Neural cell (in vitro differentiated cells): ENCODE results near the gene FCRL2. TPM values are rescaled to one million over a fixed set of nuclear protein-coding genes. Genes with fewer than 3 reads are reported as not detected.

ENCODE experiments used
- H2AFZ ChIP-seq: fragments of 200-600, 300-800 bp; sonication (generic), shearing (Covaris generic); 2 replicates; pipeline ENCODE4 v1.6.0; 2014; ENCODE audit warnings: low read depth, mild to moderate bottlenecking, antibody characterized with exemption, low read length, moderate library complexity
- H3F3A ChIP-seq: fragments of 200-600 bp; shearing (Covaris generic); 2 replicates; pipeline ENCODE4 v1.6.1; 2016; ENCODE audit warnings: mild to moderate bottlenecking, moderate library complexity, mixed read lengths, antibody characterized with exemption, low read length; ENCODE audit not compliant: insufficient read depth, poor library complexity, severe bottlenecking
- H3K27ac ChIP-seq: fragments of 200-600, 300-800 bp; sonication (generic), shearing (Covaris generic); 2 replicates; pipeline ENCODE4 v1.5.1; 2014; ENCODE audit warnings: mild to moderate bottlenecking, low read length, moderate library complexity
- H3K27me3 ChIP-seq: fragments of 300-800, 200-600 bp; sonication (generic), shearing (Covaris generic); 2 replicates; pipeline ENCODE4 v1.6.0; 2014; ENCODE audit warnings: mild to moderate bottlenecking, low read depth, low read length, moderate library complexity; ENCODE audit not compliant: insufficient read depth
- H3K36me3 ChIP-seq: fragments of 300-800, 200-600 bp; sonication (generic), shearing (Covaris generic); 2 replicates; pipeline ENCODE4 v1.5.1; 2014; ENCODE audit warnings: mild to moderate bottlenecking, antibody characterized with exemption, low read length, moderate library complexity; ENCODE audit not compliant: insufficient read depth
- H3K4me2 ChIP-seq: fragments of 300-800, 200-600 bp; sonication (generic), shearing (Covaris generic); 2 replicates; pipeline ENCODE4 v1.6.0; 2014; ENCODE audit warnings: mild to moderate bottlenecking, low read length
- H3K4me3 ChIP-seq: fragments of 300-800, 200-600 bp; sonication (generic), shearing (Covaris generic); 2 replicates; pipeline ENCODE4 v1.5.1; 2014; ENCODE audit warnings: mild to moderate bottlenecking, low read length, moderate library complexity
- H3K79me2 ChIP-seq: fragments of 200-600 bp; shearing (Covaris generic); replicated peaks from 2 replicates; pipeline ENCODE4 v1.6.0; 2014; ENCODE audit warnings: mild to moderate bottlenecking, low read length, moderate library complexity; ENCODE audit not compliant: insufficient read depth
- H3K9ac ChIP-seq: fragments of 300-800, 200-600 bp; sonication (generic), shearing (Covaris generic); 2 replicates; pipeline ENCODE4 v1.6.1; 2016; ENCODE audit warnings: mild to moderate bottlenecking, low read length, mixed read lengths
- H3K9me2 ChIP-seq: fragments of 200-600 bp; shearing (Covaris generic); 2 replicates; pipeline ENCODE4 v1.6.1; 2016; ENCODE audit warnings: mild to moderate bottlenecking, low read length, mixed read lengths; ENCODE audit not compliant: insufficient read depth
- H3K9me3 ChIP-seq: fragments of 200-600, 300-800 bp; sonication (generic), shearing (Covaris generic); 2 replicates; pipeline ENCODE4 v1.6.1; 2016; ENCODE audit warnings: mild to moderate bottlenecking, mixed run types, low read length, moderate library complexity, mixed read lengths
- H4K20me1 ChIP-seq: fragments of 200-600 bp; shearing (Covaris generic); 2 replicates; pipeline ENCODE4 v1.6.1; 2016; ENCODE audit warnings: mild to moderate bottlenecking, mixed run types; ENCODE audit not compliant: insufficient read depth
- EP300 ChIP-seq: fragments of 450-650 bp; conservative IDR thresholded peaks from 2 replicates; pipeline ENCODE4 v1.6.1; 2014; ENCODE audit warnings: antibody characterized with exemption, mild to moderate bottlenecking, moderate library complexity; ENCODE audit not compliant: poor library complexity, severe bottlenecking
- EZH2 ChIP-seq: fragments of 200-600, 300-800 bp; shearing (Covaris generic), sonication (generic); IDR thresholded peaks from 2 replicates; pipeline ENCODE4 v1.6.1; 2014; ENCODE audit warnings: antibody characterized with exemption, low read length, borderline replicate concordance, mild to moderate bottlenecking; ENCODE audit not compliant: insufficient read depth, poor library complexity, severe bottlenecking
- MXI1 ChIP-seq: fragments of 450-650 bp; conservative IDR thresholded peaks from 2 replicates; pipeline ENCODE4 v1.6.1; 2014; ENCODE audit warnings: antibody characterized with exemption, mild to moderate bottlenecking; ENCODE audit not compliant: poor library complexity, severe bottlenecking
- POLR2AphosphoS5 ChIP-seq: IDR thresholded peaks from 2 replicates; pipeline ENCODE4 v1.6.1; 2012
- RAD21 ChIP-seq: fragments of 450-650 bp; conservative IDR thresholded peaks from 2 replicates; pipeline ENCODE4 v1.6.1; 2014; ENCODE audit warnings: antibody characterized with exemption, mild to moderate bottlenecking, moderate library complexity
- SMC3 ChIP-seq: fragments of 450-650 bp; conservative IDR thresholded peaks from 2 replicates; pipeline ENCODE4 v1.6.1; 2014; ENCODE audit warnings: antibody characterized with exemption, mild to moderate bottlenecking, moderate library complexity; ENCODE audit not compliant: poor library complexity
- TAF1 ChIP-seq: IDR thresholded peaks from 2 replicates; pipeline ENCODE4 v1.6.1; 2012; ENCODE audit warnings: low read depth
- polyA plus RNA-seq: library from polyadenylated mRNA; depleted of rRNA; stranded (reverse); fragments of >200 nt; gene quantifications from 2 replicates; pipeline ENCODE4 v1.2.3, GENCODE V29; 2014
- TF ChIP-seq, protein P1 (sequence below): fragments of 450-650 bp; IDR thresholded peaks from 2 replicates; pipeline ENCODE4 v1.5.1; 2014; ENCODE audit warnings: antibody characterized with exemption, mild to moderate bottlenecking, moderate library complexity; ENCODE audit not compliant: poor library complexity, severe bottlenecking
- TF ChIP-seq, protein P2 (sequence below): IDR thresholded peaks from 2 replicates; pipeline ENCODE4 v1.6.1; 2012; ENCODE audit warnings: borderline replicate concordance

Gene FCRL2
- polyA plus RNA-seq, 1 donor from 2014 or later: not detected

DNA sequence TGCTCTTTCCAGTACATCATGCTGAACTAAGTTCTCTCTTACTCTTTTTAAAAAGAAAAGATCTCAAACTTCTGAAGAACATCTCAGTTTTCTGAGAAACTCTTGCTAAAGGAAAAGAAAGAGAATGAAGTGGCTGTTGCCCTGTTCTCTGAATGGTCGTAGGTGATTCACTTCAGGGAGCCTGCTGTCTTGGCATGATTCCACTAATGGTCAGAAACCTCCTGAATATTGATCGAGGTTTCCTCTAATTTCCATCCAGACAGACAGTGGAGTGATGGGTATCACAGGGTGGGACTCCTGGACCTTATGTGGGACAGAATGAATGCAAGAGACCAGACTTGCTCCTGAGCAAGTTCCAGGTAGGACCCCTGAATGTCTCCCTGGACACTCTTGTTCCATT lies 2.5 kb downstream of the FCRL2 start:
- TF ChIP-seq EP300 (no peak), RAD21 (no peak), SMC3 (no peak), POLR2AphosphoS5 (no peak), MXI1 (no peak), TAF1 (no peak), EZH2 (no peak)
- TF ChIP-seq, protein P1, sequence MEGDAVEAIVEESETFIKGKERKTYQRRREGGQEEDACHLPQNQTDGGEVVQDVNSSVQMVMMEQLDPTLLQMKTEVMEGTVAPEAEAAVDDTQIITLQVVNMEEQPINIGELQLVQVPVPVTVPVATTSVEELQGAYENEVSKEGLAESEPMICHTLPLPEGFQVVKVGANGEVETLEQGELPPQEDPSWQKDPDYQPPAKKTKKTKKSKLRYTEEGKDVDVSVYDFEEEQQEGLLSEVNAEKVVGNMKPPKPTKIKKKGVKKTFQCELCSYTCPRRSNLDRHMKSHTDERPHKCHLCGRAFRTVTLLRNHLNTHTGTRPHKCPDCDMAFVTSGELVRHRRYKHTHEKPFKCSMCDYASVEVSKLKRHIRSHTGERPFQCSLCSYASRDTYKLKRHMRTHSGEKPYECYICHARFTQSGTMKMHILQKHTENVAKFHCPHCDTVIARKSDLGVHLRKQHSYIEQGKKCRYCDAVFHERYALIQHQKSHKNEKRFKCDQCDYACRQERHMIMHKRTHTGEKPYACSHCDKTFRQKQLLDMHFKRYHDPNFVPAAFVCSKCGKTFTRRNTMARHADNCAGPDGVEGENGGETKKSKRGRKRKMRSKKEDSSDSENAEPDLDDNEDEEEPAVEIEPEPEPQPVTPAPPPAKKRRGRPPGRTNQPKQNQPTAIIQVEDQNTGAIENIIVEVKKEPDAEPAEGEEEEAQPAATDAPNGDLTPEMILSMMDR: no peak
- TF ChIP-seq, protein P2, sequence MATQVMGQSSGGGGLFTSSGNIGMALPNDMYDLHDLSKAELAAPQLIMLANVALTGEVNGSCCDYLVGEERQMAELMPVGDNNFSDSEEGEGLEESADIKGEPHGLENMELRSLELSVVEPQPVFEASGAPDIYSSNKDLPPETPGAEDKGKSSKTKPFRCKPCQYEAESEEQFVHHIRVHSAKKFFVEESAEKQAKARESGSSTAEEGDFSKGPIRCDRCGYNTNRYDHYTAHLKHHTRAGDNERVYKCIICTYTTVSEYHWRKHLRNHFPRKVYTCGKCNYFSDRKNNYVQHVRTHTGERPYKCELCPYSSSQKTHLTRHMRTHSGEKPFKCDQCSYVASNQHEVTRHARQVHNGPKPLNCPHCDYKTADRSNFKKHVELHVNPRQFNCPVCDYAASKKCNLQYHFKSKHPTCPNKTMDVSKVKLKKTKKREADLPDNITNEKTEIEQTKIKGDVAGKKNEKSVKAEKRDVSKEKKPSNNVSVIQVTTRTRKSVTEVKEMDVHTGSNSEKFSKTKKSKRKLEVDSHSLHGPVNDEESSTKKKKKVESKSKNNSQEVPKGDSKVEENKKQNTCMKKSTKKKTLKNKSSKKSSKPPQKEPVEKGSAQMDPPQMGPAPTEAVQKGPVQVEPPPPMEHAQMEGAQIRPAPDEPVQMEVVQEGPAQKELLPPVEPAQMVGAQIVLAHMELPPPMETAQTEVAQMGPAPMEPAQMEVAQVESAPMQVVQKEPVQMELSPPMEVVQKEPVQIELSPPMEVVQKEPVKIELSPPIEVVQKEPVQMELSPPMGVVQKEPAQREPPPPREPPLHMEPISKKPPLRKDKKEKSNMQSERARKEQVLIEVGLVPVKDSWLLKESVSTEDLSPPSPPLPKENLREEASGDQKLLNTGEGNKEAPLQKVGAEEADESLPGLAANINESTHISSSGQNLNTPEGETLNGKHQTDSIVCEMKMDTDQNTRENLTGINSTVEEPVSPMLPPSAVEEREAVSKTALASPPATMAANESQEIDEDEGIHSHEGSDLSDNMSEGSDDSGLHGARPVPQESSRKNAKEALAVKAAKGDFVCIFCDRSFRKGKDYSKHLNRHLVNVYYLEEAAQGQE: no peak
- no peak overlapping the region for H3K4me2 ChIP-seq

DNA sequence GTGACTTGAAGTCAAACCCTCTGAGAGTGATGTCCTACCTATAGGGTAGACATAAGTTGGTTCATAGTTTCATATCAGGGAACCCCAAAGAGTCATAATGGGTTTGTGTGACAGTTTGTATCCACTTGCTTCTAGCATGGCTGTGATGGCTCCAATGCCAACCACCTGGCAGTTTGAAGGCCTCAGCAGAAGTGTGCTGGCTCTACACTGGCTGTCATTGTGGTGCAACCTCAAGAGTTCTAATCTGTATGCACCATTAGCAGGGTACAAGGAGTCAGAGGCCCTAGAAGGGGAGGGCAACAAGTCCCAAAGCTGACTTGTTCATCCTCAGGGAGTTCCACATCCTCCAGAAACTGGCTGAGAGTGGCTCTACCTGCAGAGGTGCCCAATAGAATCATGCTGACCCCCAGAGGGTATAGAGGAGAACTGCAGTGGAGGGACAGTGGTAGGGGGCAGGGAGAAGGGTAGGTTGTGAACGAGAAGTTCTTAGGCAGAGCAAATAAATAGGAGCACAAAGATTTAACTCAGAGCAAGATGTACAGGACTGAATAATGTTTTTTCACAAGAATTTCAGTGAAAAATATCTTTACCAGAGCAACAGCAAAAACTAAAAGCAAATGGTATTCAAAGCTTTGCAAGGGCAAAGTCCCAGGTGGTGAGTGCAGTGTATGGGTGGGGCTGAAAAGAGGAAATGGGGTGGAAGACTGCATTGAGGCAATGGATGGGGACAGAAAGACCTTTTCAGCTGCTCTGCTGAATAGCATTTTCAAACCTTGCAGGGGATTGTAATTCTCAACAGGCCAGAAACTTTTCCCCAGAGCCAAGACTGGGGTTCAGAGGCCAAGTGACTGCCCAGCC lies 3.2 kb downstream of the FCRL2 start:
- Histone ChIP-seq H3F3A (no peaks in the 10 kb centered on the region), H3K79me2 (no peaks in the 10 kb centered on the region), H3K36me3 (no peaks in the 10 kb centered on the region), H3K4me2 (no peak overlapping the region), H4K20me1 (no peaks in the 10 kb centered on the region), H3K9me2 (no peaks in the 10 kb centered on the region), H3K9me3 (no peaks in the 10 kb centered on the region), H3K27ac (no peak overlapping the region), H3K27me3 (no peaks in the 10 kb centered on the region), H3K4me3 (no peak overlapping the region), H3K9ac (no peak overlapping the region), H2AFZ (no peak overlapping the region)
- TF ChIP-seq MXI1: no peak
- no peak for TF ChIP-seq SMC3
- TF ChIP-seq, protein P1: no peak
- TF ChIP-seq RAD21: no peak

More for the DNA sequence above, 2.5 kb downstream of the FCRL2 start:
- Histone ChIP-seq H3K4me3 (no peak overlapping the region), H3K9me2 (no peaks in the 10 kb centered on the region), H2AFZ (no peak overlapping the region), H3K9me3 (no peaks in the 10 kb centered on the region), H3K27ac (no peak overlapping the region), H3K9ac (no peak overlapping the region), H3K79me2 (no peaks in the 10 kb centered on the region), H3K27me3 (no peaks in the 10 kb centered on the region), H3F3A (no peaks in the 10 kb centered on the region), H3K36me3 (no peaks in the 10 kb centered on the region), H4K20me1 (no peaks in the 10 kb centered on the region)
